ENCODE results near the gene CABP2. TPM values are rescaled to one million over a fixed set of nuclear protein-coding genes. Genes with fewer than 3 reads are reported as not detected.
"Not testable (repeated sequence)": the region's sequence is repeated elsewhere in the genome, so short reads cannot be mapped to it uniquely, and the experiment has no call there.

The CABP2 gene
- total RNA-seq, 1 donor from 2014 or later: not detected

DNA sequence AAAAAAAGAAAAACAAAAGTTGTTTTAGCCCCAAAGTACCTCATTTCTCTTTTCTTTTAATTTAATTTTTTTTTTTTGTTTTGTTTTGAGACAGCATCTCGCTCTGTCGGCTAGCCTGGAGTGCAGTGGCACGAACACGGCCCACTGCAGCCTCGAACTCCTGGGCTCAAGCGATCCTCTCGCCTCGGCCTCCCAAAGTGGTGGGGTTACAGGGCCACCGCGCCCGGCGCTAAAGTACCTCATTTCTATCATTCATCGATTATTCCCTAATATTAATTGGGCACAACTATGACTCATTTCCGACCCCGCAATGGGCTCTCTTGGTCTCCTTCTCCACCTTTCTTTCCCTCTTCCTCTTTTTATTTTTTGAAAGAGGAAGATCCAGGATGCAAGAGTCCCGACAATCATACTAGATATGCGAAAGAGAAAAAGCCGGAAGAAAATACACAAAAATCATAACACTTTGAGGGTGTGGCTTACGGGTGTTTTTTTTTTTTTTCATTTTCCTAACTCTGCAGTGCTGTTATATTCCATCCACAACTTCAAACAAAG is 40.9 kb downstream of the CABP2 start:
- DNase-seq (ENCODE audit: low spot score) (no peak), ATAC-seq (no peak)

DNA sequence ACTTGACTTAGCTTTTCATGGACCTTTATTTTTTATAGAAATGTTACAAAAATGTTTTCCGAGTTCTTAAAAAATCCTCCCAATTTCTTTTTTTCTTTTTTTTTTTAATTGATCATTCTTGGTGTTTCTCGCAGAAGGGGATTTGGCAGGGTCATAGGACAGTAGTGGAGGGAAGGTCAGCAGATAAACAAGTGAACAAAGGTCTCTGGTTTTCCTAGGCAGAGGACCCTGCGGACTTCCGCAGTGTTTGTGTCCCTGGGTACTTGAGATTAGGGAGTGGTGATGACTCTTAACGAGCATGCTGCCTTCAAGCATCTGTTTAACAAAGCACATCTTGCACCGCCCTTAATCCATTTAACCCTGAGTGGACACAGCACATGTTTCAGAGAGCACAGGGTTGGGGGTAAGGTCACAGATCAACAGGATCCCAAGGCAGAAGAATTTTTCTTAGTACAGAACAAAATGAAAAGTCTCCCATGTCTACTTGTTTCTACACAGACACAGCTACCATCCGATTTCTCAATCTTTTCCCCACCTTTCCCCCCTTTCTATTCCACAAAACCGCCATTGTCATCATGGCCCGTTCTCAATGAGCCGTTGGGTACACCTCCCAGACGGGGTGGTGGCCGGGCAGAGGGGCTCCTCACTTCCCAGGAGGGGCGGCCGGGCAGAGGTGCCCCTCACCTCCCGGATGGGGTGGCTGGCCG is 45.7 kb downstream of the CABP2 start:
- not testable (repeated sequence) for ATAC-seq

DNA sequence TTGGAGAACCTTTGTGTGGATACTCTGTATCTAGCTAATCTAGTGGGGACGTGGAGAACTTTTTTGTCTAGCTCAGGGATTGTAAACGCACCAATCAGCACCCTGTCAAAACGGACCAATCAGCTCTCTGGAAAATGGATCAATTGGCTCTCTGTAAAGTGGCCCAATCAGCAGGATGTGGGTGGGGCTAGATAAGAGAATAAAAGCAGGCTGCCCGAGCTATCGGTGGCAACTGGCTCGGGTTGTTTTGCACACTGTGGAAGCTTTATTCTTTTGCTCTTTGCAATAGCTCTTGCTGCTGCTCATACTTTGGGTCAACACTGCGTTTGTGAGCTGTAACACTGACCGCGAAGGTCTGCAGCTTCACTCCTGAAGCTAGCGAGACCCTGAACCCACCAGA is 46.6 kb downstream of the CABP2 start:
- ATAC-seq; DNase-seq (ENCODE audit: low spot score): not testable (repeated sequence)

More for the DNA sequence above, 45.7 kb downstream of the CABP2 start:
- not testable (repeated sequence) for DNase-seq (ENCODE audit: low spot score)

DNA sequence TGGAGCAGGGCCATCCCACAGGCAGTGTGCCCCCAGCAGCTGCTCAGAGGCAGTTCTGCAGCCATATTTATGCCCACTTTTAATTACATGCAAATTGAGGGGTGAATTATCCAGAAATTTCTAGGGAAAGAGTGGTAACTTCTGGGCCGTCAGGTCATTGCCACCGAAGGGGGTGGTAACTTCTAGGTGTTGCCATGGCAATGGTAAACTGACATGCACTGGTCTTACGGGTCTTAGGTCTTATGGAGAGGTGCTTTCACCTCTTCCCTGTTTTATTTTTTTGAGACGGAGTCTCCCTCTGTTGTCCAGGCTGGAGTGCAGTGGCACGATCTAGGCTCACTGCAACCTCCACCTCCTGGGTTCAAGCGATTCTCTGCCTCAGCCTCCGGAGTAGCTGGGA is 50.4 kb downstream of the CABP2 start:
- no peak for DNase-seq (ENCODE audit: low spot score)

DNA sequence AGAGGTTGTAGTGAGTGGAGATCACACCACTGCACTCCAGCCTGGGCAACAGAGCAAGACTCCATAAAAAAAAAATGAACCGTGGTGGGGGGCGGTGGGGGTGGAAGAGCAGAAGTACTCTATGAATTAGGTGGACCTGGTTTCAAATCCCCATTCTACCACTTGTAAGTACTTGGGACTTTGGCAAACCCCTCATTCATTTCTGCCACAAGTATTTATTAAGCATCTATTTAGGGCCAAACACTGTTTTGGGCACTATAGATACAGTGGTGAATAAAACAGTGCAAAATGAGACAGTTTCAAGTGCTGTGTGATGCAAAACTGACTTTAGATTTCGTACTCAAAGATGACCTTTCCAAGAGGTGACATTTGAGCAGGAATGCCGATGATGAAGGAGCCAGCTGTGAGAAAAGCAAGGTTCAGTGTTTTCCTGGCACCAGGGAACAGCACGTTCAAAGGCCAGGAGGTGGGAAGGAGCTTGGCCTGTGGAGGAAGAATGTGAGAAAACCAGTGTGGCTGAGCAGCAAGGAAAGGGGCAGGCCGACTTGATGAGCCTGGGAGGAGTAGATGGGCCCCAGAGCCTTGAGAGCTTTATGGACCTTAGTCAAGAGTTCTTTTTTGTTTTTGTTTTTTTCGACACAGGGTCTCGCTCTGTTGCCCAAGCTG is 52.8 kb downstream of the CABP2 start:
- ATAC-seq (no peak), DNase-seq (ENCODE audit: low spot score) (no peak)

More for the DNA sequence above, 50.4 kb downstream of the CABP2 start:
- no peak for ATAC-seq

DNA sequence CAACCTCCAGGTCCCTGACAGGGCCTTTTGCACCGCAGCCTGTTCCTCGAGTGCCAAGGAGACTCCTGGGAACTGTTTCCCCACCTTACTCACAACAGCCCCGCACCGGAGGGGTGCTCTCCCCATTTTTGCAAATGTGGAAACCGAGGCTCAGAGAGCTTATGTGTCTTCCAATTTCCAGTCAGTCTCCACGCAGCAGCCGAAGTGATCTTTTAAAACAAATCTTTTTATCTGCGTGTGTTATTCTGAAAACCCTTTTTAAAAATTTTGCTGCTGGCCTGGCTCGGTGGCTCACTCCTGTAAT is 53.8 kb downstream of the CABP2 start:
- ATAC-seq: no peak

More for the DNA sequence above, 53.8 kb downstream of the CABP2 start:
- DNase-seq (ENCODE audit: low spot score): no peak

Other genes starting within 250 kb of the CABP2 start
- 9.8 TPM for gene ANKRD13D, start 234.1 kb downstream of the CABP2 start, total RNA-seq
- gene SSH3, start 219.9 kb downstream of the CABP2 start, total RNA-seq: 18.2 TPM
- 96.6 TPM for gene POLD4, start 169.9 kb downstream of the CABP2 start, total RNA-seq
- 0.43 TPM for gene CLCF1, start 149.8 kb downstream of the CABP2 start, total RNA-seq
- 14.9 TPM for gene RAD9A, start 131.5 kb downstream of the CABP2 start, total RNA-seq
- 63.1 TPM for gene PPP1CA, start 121.6 kb downstream of the CABP2 start, total RNA-seq
- 1.1 TPM for gene TBC1D10C, start 119.4 kb downstream of the CABP2 start, total RNA-seq
- gene CARNS1, start 107.8 kb downstream of the CABP2 start, total RNA-seq: 0.28 TPM
- 31.5 TPM for gene RPS6KB2, start 95.0 kb downstream of the CABP2 start, total RNA-seq
- gene PTPRCAP, start 85.8 kb downstream of the CABP2 start, total RNA-seq: 2.2 TPM
- 44.1 TPM for gene CORO1B, start 80.0 kb downstream of the CABP2 start, total RNA-seq
- gene GPR152, start 70.7 kb downstream of the CABP2 start, total RNA-seq: not detected
- 1.1 TPM for gene CABP4, start 68.1 kb downstream of the CABP2 start, total RNA-seq
- gene TMEM134, start 54.2 kb downstream of the CABP2 start, total RNA-seq: 38.9 TPM
- 26.3 TPM for gene AIP, start 40.4 kb downstream of the CABP2 start, total RNA-seq
- 19.2 TPM for gene PITPNM1, start 18.1 kb downstream of the CABP2 start, total RNA-seq
- 67.4 TPM for gene CDK2AP2, start 15.3 kb downstream of the CABP2 start, total RNA-seq
- 30.9 TPM for gene GSTP1, start 60.4 kb upstream of the CABP2 start, total RNA-seq
- gene NDUFV1, start 83.5 kb upstream of the CABP2 start, total RNA-seq: 192 TPM
- gene NUDT8, start 106.5 kb upstream of the CABP2 start, total RNA-seq: 41.6 TPM
- 0.15 TPM for gene TBX10, start 116.3 kb upstream of the CABP2 start, total RNA-seq
- 9.7 TPM for gene ACY3, start 127.3 kb upstream of the CABP2 start, total RNA-seq
- gene ALDH3B2, start 151.2 kb upstream of the CABP2 start, total RNA-seq: not detected